Measurements from ENCODE around the gene MPLKIP.

DNA sequence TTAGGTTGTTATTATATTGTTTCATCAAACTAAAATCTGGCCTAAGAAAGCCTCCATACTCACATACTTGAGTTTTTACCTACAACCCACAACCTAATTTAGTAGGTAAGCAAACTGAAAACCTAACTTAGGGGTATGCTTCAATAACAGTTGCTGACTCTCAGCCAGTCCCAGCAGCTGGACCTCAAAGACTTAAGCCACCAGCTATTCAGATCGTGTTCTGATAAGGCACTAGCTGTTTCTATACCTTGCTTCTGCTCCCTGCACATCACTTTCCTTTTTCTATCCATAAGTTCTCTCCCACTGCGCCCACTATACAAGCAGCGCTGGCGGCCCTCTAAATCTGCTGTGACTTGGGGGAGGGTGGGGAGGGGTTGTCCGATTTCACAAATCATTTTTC is 42.6 kb upstream of the MPLKIP start:
- TF ChIP-seq, protein P1, sequence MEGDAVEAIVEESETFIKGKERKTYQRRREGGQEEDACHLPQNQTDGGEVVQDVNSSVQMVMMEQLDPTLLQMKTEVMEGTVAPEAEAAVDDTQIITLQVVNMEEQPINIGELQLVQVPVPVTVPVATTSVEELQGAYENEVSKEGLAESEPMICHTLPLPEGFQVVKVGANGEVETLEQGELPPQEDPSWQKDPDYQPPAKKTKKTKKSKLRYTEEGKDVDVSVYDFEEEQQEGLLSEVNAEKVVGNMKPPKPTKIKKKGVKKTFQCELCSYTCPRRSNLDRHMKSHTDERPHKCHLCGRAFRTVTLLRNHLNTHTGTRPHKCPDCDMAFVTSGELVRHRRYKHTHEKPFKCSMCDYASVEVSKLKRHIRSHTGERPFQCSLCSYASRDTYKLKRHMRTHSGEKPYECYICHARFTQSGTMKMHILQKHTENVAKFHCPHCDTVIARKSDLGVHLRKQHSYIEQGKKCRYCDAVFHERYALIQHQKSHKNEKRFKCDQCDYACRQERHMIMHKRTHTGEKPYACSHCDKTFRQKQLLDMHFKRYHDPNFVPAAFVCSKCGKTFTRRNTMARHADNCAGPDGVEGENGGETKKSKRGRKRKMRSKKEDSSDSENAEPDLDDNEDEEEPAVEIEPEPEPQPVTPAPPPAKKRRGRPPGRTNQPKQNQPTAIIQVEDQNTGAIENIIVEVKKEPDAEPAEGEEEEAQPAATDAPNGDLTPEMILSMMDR (IDR thresholded peaks at IDR 0.05; ENCODE audit: low read depth, low read length): no peak
- TF ChIP-seq EZH2phosphoT487 (IDR thresholded peaks at IDR 0.05; ENCODE audit: low read depth): no peak

Data from OCI-LY3 (cell line).